Ovary (tissue), 9 donors: ENCODE data around the gene PBRM1. TPM values are rescaled to one million over a fixed set of nuclear protein-coding genes. Genes with fewer than 3 reads are reported as not detected.

Experiments
- DNase-seq, 5 donors: peaks; one replicate each; pipeline ENCODE4 v3.0.0-alpha.2; 2019 to 2020
- H3K27ac ChIP-seq, 2 donors: fragments of 200-600 bp; one replicate each; pipeline versions ENCODE4 v1.5.1 to v1.8.0; 2019 to 2022
- H3K27me3 ChIP-seq: fragments of 200-600 bp; one replicate; pipeline ENCODE4 v1.8.0; 2022
- H3K36me3 ChIP-seq: fragments of 200-600 bp; sonication (generic); one replicate; pipeline ENCODE4 v1.5.1; 2019
- H3K4me1 ChIP-seq: one replicate; pipeline ENCODE4 v1.8.1; 2013; ENCODE audit warnings: mild to moderate bottlenecking, moderate library complexity; ENCODE audit not compliant: insufficient read depth
- H3K4me3 ChIP-seq: fragments of 200-600 bp; sonication (generic); one replicate; pipeline ENCODE4 v1.5.1; 2017
- H3K9me3 ChIP-seq, 2 donors: fragments of 200-600 bp in 1 of 2; sonication (generic) in 1 of 2; one replicate each; pipeline versions ENCODE4 v1.5.1 to v1.8.1; 2013 to 2019; ENCODE audit warnings: mild to moderate bottlenecking in 1 of 2, moderate library complexity in 1 of 2
- EP300 ChIP-seq: sonication (generic); formaldehyde crosslinking; IDR thresholded peaks from one replicate; pipeline ENCODE4 v1.6.1; 2017; ENCODE audit warnings: antibody characterized with exemption
- POLR2A ChIP-seq: fragments of 450-650 bp; IDR thresholded peaks from one replicate; pipeline ENCODE4 v1.6.1; 2017; ENCODE audit warnings: antibody characterized with exemption, mild to moderate bottlenecking, moderate library complexity
- WGBS, 3 donors: extraction: QIAGEN DNeasy Blood & Tissue Kit in 1 of 3; methylation state at CpG; one replicate each; pipeline versions ENCODE4 v1.1.5 to v1.1.7; 2013 to 2017; 5-methylcytosine and 5-hydroxymethylcytosine counted together
- intact Hi-C, 4 donors: fragments of 100-400 bp; cut with DNase I; formaldehyde crosslinking; loops; one replicate each; pipeline versions ENCODE4 v1.11.0 to v1.15.1; 2022 to 2023
- polyA plus RNA-seq, 2 donors: library from polyadenylated mRNA; stranded (reverse); fragments of 200-250 nt in 1 of 2; fragments of 350-450 nt in 1 of 2; fragmentation: Illumina TruSeq in 1 of 2; extraction: RNeasy Lipid Tissue Mini Kit (QIAGEN cat#74804) in 1 of 2; gene quantifications; one replicate each; pipeline ENCODE4 v1.2.3, GENCODE V29; 2013 to 2014
- total RNA-seq, 7 donors: library from RNA; depleted of rRNA in 2 of 7; stranded (reverse); fragments of >200 nt in 2 of 7; fragmentation: NEBNext Ultra II Directional in 3 of 7; extraction: Animal tissue kit (Norgen Biotek cat#: 25700) in 3 of 7; gene quantifications; one replicate each; pipeline versions ENCODE4 v1.1.0 to v1.2.4, GENCODE V29; 2016 to 2023
- TF ChIP-seq, protein P1 (sequence below), 3 donors: fragments of 450-650 bp in 2 of 3; fragments of 200-600 bp in 1 of 3; IDR thresholded peaks; one replicate each; pipeline versions ENCODE4 v1.5.1 to v1.8.0; 2016 to 2022; ENCODE audit warnings: antibody characterized with exemption in 3 of 3, mild to moderate bottlenecking in 1 of 3
- donor health status: DM: no; HTN: no; CAD: no; lungs with moderate emphysema.
- donor health status: DM: no; HTN: no; CAD: no.
- donor health status: Bipolar disorder and iron deficiency.
- donor health status: DM: yes; HTN: yes; CAD: no.
- donor health status: DM: no; HTN: no; CAD: no.
- donor health status: DM: yes; HTN: yes; CAD: no.

PBRM1 gene
- total and polyA plus RNA-seq, 9 donors = 19.8 to 95.7 (median 69.7) TPM

- intact Hi-C loops = loop anchor here in 1 of 4 donors (10.0 kb wide), 1 partner anchor 171 kb away; the partner anchor contains the start of genes NT5DC2 and UQCC5
Observed at GRCh38 chr3:52705438-52705687, 19.6 kb upstream of the PBRM1 start.

DNA sequence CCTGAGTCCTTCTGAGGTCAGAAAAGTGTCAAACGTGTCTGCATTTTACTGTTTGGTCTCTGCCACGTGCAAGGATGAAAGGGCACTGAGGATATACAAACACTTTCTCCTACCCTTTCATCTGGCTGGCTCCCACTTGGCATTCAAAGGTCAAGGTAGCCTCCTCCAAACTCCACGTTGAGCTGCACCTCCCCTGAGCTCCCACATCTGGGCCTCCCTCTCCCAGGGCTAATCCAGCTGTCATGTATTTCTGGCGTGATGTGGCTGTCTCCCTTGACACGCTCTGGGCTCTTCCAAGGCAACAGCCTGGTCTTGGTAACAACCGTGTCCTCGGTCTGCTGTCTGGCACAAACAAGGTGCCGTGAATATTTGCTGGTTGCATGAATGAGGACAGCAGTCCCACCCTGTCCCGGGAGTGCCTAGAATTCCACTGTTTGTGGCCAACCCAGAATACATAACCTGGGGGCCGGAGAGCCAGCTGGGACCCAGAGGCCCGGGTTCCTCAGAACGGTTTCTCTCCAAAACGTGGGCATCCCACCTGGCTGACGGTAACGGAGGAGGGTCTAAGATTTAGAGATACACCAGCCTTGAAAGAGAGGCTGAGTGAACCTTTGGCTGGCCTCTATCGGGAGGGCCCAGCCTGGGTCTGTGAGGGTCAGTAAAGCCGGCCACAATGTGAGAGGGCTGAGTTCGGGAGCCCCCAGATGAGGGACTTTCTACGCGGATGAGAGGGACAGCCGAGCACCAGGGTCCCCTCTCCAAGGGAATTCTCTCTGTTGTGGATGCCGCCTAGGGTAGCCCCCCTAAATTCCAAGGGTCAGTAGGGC, 19.1 kb upstream of the PBRM1 start:
- Histone ChIP-seq H3K4me3 (peak overlapping the region; percentile 77), H3K27me3 (no peaks in the 10 kb centered on the region), H3K27ac (peak overlapping the region in 1 of 2 donors; percentile 84), H3K36me3 (no peaks in the 10 kb centered on the region), H3K4me1 (peaks cover 9% of the 10 kb centered on the region), H3K9me3 (no peaks in the 10 kb centered on the region)
- peak in 4 of 5 donors; percentile 39 to 53 (median 49) for DNase-seq
- TF ChIP-seq EP300 (no peak), POLR2A (no peak)
- TF ChIP-seq, protein P1, sequence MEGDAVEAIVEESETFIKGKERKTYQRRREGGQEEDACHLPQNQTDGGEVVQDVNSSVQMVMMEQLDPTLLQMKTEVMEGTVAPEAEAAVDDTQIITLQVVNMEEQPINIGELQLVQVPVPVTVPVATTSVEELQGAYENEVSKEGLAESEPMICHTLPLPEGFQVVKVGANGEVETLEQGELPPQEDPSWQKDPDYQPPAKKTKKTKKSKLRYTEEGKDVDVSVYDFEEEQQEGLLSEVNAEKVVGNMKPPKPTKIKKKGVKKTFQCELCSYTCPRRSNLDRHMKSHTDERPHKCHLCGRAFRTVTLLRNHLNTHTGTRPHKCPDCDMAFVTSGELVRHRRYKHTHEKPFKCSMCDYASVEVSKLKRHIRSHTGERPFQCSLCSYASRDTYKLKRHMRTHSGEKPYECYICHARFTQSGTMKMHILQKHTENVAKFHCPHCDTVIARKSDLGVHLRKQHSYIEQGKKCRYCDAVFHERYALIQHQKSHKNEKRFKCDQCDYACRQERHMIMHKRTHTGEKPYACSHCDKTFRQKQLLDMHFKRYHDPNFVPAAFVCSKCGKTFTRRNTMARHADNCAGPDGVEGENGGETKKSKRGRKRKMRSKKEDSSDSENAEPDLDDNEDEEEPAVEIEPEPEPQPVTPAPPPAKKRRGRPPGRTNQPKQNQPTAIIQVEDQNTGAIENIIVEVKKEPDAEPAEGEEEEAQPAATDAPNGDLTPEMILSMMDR (IDR thresholded peaks at IDR 0.05) = no peak
- intact Hi-C loops = loop anchor here in 1 of 4 donors (10.0 kb wide), 1 partner anchor 170 kb away; the partner anchor contains the start of genes NT5DC2 and UQCC5
- WGBS, 3 donors = 0 to 1% (median 1%) methylated on average over 22 of the region's 22 CpGs

More at GRCh38 chr3:52705438-52705687, 19.6 kb upstream of the PBRM1 start:
- TF ChIP-seq EP300 (no peak), POLR2A (no peak)
- TF ChIP-seq, protein P1 (IDR thresholded peaks at IDR 0.05) = no peak
- Histone ChIP-seq H3K36me3 (no peaks in the 10 kb centered on the region), H3K27ac (peak overlapping the region in 1 of 2 donors; percentile 84), H3K4me3 (peak overlapping the region; percentile 77), H3K27me3 (no peaks in the 10 kb centered on the region), H3K4me1 (peaks cover 9% of the 10 kb centered on the region), H3K9me3 (no peaks in the 10 kb centered on the region)
- no peak for DNase-seq
- WGBS, 3 donors = 0% methylated on average over 13 to 25 of the region's 25 CpGs

DNA sequence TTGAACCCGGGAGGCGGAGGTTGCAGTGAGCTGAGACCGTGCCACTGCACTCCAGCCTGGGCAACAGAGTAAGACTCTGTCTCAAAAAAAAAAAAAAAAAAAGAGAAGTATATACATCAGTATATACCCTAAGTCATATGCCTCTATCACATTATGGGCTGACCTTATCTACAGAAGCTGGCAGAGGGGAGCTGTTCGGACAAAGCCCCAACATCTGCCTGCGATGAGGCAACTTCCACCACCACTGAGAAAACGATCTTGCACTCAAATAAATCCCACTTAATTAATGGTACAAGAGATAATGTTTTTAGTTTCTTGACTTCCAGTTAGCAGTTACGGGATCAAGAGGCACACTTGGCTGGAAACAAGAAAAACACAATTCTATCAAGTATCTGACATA, 17.6 kb upstream of the PBRM1 start:
- Histone ChIP-seq H3K27ac (peak overlapping the region in 1 of 2 donors; percentile 84), H3K27me3 (no peaks in the 10 kb centered on the region), H3K36me3 (no peaks in the 10 kb centered on the region), H3K9me3 (no peaks in the 10 kb centered on the region), H3K4me1 (peaks cover 9% of the 10 kb centered on the region), H3K4me3 (no peak overlapping the region)
- TF ChIP-seq EP300 = no peak
- no peak for TF ChIP-seq POLR2A
- TF ChIP-seq, protein P1 (IDR thresholded peaks at IDR 0.05) = no peak
- intact Hi-C loops = loop anchor here in 1 of 4 donors (10.0 kb wide), 1 partner anchor 169 kb away; the partner anchor contains the start of genes NT5DC2 and UQCC5
- DNase-seq = no peak
- WGBS, 3 donors = 65 to 78% (median 75%) methylated on average over 7 of the region's 7 CpGs

DNA sequence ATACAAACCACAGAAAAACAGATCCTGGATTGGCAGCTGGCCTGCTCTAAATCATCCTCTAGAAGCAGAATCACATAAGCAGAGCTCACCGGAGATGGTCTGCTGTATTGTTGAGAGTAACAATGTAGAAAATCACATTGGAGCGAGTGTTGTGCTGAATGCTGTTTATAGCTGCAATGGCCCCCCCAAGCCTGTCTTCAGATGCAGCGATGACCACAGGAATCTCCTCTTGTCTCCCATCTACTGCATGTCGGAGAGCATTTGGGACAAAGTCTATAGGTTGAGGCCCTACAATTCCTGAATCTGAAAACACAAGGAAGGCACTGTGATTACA, 11.9 kb upstream of the PBRM1 start:
- Histone ChIP-seq H3K27me3 (no peaks in the 10 kb centered on the region), H3K27ac (no peak overlapping the region), H3K4me1 (no peaks in the 10 kb centered on the region), H3K4me3 (no peak overlapping the region), H3K36me3 (no peaks in the 10 kb centered on the region), H3K9me3 (no peaks in the 10 kb centered on the region)
- intact Hi-C loops = no loop called here
- 80 to 86% (median 85%) methylated on average over 4 of the region's 4 CpGs for WGBS, 3 donors
- TF ChIP-seq EP300 = no peak
- TF ChIP-seq, protein P1 (IDR thresholded peaks at IDR 0.05) = no peak
- TF ChIP-seq POLR2A = no peak
- no peak for DNase-seq
